NCI-H82 treated with DMSO at 0.1 percent for 48 hours (cell line): ENCODE results near the gene ZFAND3.
"Not testable (repeated sequence)": the region's sequence is repeated elsewhere in the genome, so short reads cannot be mapped to it uniquely, and the experiment has no call there.

Source experiments
- DNase-seq: peaks from one replicate; lab custom pipeline; 2025; ENCODE audit not compliant: unreplicated experiment; lab: John Stamatoyannopoulos, UW

The ZFAND3 gene

DNA sequence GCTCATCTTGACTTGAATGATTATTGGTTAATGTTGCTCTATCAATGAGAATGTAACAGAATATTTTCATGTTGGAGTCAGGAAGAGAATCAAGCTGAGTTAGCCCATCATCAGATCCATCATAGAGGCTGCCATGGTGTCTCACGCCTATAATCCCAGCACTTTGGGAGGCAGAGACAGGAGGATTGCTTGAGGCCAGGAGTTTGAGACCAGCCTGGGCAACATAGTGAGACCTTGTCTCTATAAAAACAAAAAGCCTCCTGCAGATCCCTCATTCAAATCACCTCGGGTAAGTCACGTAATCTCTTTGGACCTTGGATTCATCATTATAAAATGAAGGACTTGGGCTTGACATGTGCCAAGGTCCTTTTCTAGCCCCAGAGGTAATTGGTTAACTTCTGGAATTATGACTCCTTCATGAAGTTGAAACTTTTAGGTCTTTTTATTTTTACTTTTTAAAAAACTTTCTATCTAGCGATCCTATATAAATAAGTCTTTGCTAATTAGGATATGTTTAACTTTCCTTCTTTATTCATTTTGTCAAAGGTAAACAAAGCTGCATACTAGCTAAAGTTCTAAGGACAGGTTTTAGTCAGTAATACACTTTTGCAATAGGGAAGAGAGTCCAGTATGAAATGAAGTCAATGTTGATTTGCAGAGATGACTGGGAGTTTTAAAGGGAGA lies 110.9 kb downstream of the ZFAND3 start:
- DNase-seq, result no peak

DNA sequence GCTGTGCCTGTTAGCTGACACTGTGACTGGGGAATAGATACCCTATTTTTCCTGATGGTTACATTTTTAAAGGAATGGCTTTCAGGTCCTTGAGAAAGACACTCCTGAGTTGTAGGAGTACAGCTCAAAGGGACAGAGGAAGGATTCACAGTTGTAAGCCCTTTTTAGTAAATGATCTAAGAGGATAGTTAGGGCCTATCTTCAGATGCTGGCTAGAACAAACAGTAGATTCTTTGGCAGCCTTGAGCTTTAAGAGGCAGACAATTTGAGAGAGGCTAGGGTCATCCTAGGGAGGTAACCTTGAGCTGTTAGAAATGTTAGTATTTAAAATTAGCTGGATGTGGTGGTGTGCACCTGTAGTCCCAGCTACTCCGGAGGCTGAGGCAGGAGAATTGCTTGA lies 111.5 kb downstream of the ZFAND3 start:
- no peak for DNase-seq

DNA sequence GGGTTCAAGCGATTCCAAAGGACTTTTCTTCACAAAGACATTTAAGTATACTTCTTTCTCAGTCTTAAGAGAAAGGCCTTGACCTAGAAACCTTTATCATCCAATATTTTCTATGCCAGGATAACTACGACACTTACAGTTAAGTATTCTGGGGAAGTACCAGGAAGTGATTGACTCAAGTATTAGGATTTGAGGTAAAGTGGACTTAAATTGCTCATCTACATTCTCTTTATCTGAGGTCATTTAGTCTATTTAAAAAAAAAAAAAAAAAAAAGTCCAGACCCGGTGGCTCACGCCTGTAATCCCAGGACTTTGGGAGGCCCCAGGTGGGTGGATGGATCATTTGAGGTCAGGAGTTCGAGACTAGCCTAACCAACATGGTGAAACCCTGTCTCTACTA lies 114.7 kb downstream of the ZFAND3 start:
- DNase-seq, result no peak

DNA sequence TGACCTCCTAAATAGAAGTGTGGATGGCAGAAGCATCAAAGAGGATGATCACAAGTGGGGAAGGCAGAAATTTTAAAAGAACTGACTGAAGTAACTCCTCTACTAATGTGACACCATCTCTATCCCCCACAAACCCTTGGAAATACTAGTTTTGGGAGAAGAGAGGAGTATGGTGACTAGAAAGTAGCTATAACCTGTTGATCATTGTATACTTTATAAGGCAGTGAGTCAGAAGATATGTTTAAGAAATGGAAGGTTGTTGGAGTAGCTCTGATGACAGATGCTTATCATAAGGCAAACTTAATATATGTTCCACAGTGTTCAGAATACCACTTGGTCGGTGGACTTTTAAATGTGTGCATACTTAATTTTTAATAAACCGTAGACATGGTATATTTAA lies 116.6 kb downstream of the ZFAND3 start:
- DNase-seq, result no peak

DNA sequence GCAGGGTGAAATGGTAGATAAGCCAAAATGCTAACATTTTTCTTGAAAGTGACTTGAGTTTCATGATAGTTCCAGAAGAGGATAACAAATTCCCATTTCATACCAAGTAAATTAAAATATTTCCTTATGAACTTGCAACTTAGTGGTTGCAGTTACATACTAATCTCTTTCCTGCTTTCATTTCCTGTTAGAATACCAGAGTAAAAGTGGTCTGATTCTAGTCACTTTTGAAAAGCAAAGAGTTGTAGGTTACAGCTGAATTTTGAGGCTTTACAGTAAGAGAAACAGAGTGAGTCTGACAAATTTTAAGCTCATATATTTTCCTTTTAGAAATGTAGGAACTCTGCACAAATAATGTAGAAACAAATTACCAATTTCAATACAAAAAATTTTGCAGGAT lies 117.4 kb downstream of the ZFAND3 start:
- DNase-seq, result no peak

DNA sequence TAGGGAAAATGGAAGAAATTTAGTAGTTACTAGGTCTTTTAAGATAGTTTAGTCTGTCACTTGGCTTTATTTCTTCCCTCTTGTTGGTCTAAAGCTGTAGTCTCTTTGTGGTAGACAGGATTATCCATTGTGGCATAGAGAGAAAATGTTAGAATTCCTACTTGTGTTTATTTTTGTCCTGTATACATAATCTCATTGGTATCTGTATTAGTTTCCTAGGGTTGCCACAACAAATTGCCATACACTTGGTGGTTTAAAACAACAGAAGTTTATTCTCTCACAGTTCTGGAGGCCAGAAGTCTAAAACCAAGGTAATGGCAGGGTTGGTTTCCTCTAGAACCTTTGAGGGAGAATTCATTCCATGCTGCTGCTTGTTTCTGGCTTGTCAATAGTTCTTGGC lies 119.4 kb downstream of the ZFAND3 start:
- no peak for DNase-seq

DNA sequence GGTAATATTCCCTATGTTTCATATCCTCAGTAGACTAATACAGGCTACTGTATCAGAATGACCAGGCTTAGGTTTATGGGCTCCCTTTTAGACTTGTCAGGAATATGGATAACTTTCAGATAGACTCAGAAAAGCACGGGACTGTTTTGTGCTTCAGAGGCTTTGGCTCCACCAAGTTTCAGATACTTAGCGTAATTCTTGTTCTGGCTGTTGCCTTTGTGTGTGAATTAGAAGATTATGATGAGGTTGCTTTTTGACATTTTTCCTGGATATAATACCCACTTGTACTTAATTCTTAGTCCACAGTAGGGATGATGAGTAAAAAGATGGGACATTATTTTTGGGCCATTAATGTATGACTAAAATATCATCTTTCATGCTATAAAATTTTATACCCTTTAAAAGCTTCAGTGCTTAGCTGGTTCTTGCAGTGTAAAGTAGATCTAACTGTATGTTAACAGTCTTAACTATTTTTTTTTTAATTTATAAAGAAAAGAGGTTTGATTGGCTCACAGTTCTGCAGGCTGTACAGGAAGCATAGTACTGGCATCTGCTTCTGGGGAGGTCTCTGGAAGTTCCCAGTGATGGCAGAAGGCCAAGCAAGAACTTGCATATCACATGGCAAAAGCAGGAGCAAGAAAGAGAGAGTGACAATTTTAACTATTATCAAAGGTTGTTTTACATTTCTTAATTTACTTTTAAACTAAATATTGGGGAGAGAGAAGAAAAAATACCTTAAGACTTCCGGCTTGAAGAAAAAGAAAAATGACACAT lies 120.7 kb downstream of the ZFAND3 start:
- no peak for DNase-seq

DNA sequence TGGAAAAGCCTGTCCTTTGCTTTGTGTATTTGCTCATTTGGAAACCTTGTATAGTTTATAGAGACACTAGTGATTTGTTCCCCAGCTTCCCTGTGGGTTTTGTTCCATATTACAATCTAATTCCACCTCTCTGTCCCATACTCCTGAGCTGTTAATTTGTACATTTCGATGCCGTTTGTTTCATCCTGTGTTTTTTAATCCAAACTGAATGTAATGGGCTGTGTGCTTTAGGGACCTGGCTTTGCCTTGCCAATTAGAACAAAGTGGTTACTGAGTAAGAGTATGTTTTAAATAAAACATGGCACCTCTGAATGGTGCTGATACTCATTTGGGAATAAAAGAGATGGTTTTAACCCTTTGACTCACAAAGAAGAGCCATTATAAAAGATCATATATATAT lies 122.3 kb downstream of the ZFAND3 start:
- no peak for DNase-seq

DNA sequence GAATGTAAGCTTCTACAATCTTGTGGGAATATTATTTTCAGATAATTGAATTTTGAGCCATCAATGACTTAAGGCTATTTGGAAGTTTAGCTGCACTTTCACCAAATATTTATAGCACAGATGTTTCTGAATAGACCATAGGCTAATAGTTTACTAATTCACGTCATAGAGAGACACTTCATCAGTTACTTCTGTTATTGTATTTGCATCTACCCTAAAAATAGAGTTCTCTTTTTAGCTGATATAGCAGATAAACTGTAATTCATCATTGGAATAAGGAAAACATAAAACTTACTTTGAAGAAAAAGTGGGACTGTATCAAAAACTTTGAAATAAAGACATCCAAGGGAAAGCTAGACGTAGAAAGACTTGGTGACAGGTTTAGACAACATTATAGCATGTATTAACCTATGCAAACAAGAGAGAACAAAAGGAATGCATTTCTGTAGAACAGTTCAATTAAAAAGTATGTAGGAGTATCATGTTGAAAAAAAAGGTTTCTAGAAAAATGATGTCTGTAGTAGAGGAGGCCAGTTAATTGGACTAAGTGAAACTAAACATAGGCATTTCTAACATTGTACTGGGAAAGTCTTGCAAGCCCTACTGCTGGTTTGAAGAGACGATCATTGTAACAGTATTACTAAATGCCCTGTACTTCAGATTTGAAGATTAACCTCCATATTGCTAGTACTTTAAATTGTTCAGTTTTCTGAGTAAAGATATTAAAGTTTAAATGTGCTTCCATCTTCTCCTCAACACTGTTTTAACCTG lies 123.3 kb downstream of the ZFAND3 start:
- DNase-seq, result no peak

DNA sequence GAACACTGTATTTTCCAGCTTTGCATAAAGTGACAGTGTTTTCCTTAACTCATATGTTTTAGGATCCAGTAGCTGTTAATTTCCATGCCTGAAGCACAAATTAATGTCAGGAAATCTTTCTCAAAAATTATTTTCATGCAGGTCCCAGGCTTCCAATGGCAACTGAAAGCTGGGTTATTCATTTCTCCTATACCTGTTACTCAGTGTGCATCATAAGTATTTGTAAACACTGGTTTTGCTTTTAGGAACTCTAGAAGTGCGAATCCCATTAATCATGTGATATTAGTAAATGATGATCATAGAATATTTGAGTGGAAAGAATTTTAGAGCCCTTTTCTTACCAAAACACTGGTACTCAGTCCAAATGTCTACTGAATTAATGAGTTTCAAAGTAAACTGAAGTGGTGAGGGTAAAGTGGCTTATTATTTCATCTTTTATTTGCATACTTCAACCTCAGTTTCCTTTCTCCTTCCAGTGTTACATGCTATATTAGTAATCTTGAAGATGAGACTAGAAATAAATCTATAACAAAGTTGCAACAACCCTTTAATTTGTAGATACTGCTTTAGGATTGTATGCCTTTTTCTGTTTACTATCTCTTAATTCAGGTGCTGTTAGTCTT lies 124.0 kb downstream of the ZFAND3 start:
- no peak for DNase-seq

DNA sequence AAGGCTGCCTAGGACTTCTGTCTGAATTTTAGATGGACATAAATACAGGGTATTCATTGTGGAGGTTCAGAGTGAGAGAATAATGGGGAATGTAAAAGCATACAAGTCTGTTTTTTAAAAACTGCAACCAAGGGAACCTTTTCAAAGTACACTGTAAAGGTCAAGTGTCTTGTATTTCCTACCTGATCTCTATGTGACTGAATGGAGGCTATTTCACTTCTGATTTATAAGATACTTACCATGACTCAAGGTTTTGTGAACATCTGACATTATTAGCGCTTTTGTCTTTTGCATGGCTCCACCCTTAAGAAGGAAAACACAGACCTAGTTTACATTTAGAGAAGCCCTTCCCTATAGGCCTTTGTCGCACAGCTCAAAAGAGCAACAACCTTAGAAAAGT lies 126.5 kb downstream of the ZFAND3 start:
- DNase-seq, result no peak

DNA sequence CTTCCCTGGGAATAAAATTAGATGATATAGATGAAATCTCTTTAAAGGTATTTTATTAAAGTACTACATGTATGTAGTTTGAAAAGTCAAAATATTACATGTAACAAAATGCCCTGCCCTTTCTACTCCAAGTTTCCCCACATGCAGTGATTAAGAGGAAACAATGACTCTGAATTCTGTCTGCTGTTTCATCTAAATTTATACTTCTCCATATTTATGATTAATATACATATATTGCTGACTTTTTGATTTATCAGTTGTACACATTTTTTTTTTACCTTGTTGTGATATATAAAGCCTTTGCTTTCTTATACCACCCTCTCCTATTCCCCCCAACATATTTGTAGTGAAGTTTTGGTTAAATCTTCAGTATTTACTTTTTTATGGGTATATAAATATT lies 127.9 kb downstream of the ZFAND3 start:
- no peak for DNase-seq

DNA sequence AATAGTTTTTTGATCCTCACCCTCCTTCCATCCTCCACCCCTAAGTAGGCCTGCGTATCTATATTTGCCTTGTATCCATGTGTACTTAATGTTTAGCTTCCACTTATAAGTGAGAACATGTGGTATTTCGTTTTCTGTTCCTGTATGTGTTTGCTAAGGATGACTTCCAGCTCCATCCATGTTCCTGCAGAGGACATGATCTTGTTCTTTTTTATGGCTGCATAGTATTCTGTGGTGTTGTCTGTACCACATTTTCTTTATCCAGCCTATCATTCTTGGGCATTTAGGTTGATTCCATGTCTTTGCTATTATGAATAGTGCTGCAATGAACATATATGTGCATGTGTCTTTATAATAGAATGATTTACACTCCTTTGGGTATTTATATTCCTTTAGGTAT lies 129.1 kb downstream of the ZFAND3 start:
- not testable (repeated sequence) for DNase-seq

DNA sequence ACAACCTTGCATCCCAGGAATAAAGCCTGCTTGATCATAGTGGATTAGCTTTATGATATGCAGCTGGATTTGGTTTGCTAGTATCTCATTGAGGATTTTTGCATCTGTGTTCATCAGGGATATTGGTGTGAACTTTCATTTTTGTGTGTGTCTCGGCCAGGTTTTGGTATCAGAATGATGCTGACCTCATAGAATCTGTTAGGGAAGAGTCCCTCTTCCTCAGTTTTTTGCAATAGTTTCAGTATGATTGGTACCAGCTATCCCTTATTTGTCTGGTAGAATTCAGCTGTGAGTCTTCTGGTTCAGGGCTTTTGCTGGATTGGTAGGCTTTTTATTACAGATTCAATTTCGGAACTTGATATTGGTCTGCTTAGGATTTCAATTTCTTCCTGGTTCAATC lies 132.5 kb downstream of the ZFAND3 start:
- DNase-seq, result no peak

DNA sequence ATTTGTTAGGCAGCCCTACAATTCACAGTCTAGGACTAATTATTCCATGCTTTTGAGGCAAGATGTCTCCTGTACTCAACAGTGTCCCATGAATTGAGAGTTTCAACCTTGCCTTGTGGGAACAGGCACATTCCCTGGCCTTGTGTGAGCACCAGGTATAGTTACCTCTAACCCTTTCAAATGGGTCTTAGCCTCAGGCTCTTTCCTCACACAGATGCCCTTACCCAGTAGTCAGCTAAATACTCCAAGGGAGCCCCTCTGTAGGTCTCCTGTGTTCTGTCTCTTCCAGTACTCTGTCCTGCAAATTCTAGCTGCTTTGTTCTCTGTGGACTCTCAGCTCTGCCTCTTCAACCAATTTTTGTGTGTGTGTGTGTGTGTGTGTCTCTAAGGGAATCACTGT lies 135.3 kb downstream of the ZFAND3 start:
- DNase-seq, result no peak

DNA sequence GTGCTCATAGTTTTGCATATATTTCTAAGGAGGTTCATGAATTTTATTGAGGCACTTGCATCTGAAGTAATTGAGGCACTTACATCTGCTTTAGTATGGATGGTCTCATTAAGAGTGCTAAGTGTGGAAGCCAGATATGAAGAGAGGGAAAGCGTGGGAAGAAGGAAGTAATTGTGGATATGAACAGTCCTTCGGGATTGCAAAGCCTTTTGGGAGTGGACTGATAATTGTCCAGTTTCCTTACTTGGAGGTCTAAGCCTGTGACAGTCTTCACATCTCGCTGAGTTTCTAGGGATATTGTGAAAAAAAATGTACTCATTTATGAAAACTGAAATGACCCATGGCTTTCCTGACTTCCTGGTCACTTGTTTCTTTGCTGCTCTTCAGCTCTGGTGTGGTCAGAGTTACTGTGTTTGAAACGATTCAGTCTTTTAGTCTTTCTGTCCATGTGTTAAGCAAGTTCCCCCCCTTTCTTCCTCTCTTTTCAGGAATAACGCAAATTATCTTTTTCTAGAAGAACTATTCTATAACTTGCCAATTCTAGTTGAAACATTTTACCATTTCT lies 137.3 kb downstream of the ZFAND3 start:
- DNase-seq, result no peak

DNA sequence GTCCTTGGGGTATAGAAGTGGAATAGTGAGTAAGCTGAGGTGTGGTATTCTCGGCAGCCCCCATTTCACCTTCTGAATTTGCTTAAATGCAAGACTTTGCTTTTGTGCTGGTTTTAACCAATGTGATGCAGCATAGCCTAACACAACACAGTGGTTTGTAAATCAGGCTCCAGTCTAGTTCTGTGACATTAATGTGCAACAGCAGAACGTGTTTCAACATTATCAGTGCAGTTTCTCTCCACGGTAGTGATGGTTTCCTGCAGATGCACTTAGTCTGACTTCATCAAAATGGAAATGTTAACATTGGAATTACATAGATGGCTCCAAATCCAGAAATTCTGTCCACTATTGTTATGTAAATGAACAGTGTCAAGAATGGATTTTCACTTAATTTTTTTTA lies 139.5 kb downstream of the ZFAND3 start:
- DNase-seq, result no peak

DNA sequence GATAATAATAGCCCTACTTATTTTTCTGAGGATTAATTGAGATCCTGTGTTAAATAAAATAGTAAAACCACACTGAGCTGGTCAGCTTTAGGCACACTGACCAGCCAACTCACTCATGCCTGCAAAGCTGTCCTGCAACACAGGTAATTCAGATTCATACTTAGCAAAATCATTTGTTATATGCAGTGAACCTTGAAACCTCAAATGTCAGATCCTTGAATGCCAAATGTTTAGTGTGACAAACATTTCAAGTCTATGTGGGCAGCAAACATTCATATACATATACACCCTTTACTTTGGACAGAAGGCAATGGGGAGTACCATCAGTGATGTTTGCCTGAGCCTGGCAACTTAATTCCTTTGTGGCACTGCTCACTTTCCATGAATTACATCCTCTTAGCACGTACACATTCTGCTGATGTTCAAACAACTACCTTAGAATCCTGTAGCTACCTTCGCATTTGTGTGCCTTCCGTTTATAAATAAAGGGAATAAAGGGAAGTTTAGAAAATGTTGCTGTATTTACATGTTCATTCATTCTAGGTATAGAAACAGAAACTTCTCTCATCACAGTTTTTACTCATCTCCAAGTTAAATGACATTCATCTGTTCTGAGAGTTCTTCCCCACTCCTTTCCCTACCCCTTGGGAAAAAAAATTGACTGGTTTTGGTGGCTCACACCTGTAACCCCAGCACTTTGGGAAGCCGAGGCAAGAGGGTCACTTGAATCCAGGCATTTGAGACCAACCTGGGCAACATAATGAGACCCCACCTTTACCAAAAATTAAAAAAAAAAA lies 140.8 kb downstream of the ZFAND3 start:
- DNase-seq, result no peak

DNA sequence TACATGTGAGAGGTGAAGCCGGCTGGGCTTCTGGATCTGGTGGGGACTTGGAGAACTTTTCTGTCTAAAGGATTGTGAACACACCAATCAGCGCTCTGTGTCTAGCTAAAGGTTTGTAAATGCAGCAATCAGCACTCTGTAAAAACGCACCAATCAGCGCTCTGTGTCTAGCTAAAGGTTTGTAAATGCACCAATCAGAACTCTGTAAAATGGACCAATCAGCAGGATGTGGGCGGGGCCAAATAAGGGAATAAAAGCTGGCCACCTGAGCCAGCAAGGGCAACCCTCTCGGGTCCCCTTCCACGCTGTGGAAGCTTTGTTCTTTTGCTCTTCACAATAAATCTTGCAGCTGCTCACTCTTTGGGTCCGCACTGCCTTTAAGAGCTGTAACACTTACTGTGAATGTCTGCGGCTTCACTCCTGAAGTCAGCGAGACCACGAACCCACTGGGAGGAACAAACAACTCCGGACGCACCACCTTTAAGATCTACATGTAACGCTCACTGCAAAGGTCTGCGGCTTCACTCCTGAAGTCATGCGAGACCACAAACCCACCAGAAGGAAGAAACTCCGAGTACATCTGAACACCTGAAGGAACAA lies 143.1 kb downstream of the ZFAND3 start:
- not testable (repeated sequence) for DNase-seq
